ENCODE measurements around the gene FLAD1. TPM values are rescaled to one million over a fixed set of nuclear protein-coding genes. Genes with fewer than 3 reads are reported as not detected.

Gene FLAD1
- total RNA-seq, 1 experiment from 2014 or later, result 58.4 TPM

- no peak overlapping the region for H3K27ac ChIP-seq (ENCODE audit: low read depth, low read length)
- no TSS peak for BruUV-seq (replicated peaks)
- peaks cover 0 to under 1% of the 10 kb centered on the region in 2 experiments; a peak in 1 of 4 replicates for H3K4me1 ChIP-seq (ENCODE audit: control insufficient read depth in 1 of 2, insufficient read depth in 2 of 2, low read length in 2 of 2)
Observed at GRCh38 chr1:155032886-155033285, 49.7 kb downstream of the FLAD1 start.

More at GRCh38 chr1:155032886-155033285, 49.7 kb downstream of the FLAD1 start:
- no peaks in the 10 kb centered on the region for H3K36me3 ChIP-seq (ENCODE audit: control insufficient read depth in 1 of 2, insufficient read depth in 2 of 2, low read length in 2 of 2)
- no peaks in the 10 kb centered on the region for H3K27me3 ChIP-seq (ENCODE audit: insufficient read depth, low read length)
- H4K20me1 ChIP-seq (ENCODE audit: insufficient read depth), result no peaks in the 10 kb centered on the region
- CTCF ChIA-PET, result no interaction called here
- H3K4me2 ChIP-seq (ENCODE audit: low read length), result no peak overlapping the region
- H2AFZ ChIP-seq (ENCODE audit: low read depth, low read length, poor library complexity, severe bottlenecking), result no peak overlapping the region
- intact Hi-C loops (cut with micrococcal nuclease), result no loop called here
- ATAC-seq, result no peak
- no peak for DNase-seq (ENCODE audit: low read depth, low spot score)
- no peak overlapping the region for H3K4me3 ChIP-seq (replicated peaks in 1 of 2; ENCODE audit: low read depth in 1 of 2, low read length in 2 of 2)
- H3K9me3 ChIP-seq (ENCODE audit: control insufficient read depth in 1 of 2, insufficient read depth in 1 of 2, low read depth in 1 of 2, low read length in 2 of 2), result no peaks in the 10 kb centered on the region
- no peaks in the 10 kb centered on the region for H3K79me2 ChIP-seq (ENCODE audit: insufficient read depth, low read length)
- TF ChIP-seq YY1 (IDR thresholded peaks at IDR 0.05; ENCODE audit: extremely low read depth, insufficient replicate concordance, low read depth, low read length), result no peak
- TF ChIP-seq JUND (IDR thresholded peaks at IDR 0.05), result no peak
- TF ChIP-seq CEBPB (IDR thresholded peaks at IDR 0.05; ENCODE audit: low read depth), result no peak
- no peak for TF ChIP-seq CTCF (IDR thresholded peaks at IDR 0.05 in 2 of 3, conservative IDR thresholded peaks at IDR 0.05 in 1 of 3; ENCODE audit: borderline replicate concordance in 1 of 3, insufficient read depth in 1 of 3, low read depth in 2 of 3, low read length in 2 of 3)
- no peak for TF ChIP-seq SIN3A (IDR thresholded peaks at IDR 0.05; ENCODE audit: low read depth)
- TF ChIP-seq, protein P1, sequence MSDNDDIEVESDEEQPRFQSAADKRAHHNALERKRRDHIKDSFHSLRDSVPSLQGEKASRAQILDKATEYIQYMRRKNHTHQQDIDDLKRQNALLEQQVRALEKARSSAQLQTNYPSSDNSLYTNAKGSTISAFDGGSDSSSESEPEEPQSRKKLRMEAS (IDR thresholded peaks at IDR 0.05), result no peak
- no peak for TF ChIP-seq EGR1 (IDR thresholded peaks at IDR 0.05; ENCODE audit: low read depth)
- RAD21 ChIA-PET (ENCODE audit: low non-redundant PET in 1 of 2, low total read pairs in 2 of 2, uncharacterized antibody in 2 of 2, unreplicated experiment in 2 of 2), result no interaction called here
- no peak overlapping the region for H3K9ac ChIP-seq (ENCODE audit: low read length)
- POLR2A ChIA-PET, result no interaction called here
- no peaks in the 10 kb centered on the region for H3K9me2 ChIP-seq (ENCODE audit: insufficient read depth)

All from HCT116 (cell line).